ENCODE data around the gene PHAF1.

PHAF1 gene

DNA sequence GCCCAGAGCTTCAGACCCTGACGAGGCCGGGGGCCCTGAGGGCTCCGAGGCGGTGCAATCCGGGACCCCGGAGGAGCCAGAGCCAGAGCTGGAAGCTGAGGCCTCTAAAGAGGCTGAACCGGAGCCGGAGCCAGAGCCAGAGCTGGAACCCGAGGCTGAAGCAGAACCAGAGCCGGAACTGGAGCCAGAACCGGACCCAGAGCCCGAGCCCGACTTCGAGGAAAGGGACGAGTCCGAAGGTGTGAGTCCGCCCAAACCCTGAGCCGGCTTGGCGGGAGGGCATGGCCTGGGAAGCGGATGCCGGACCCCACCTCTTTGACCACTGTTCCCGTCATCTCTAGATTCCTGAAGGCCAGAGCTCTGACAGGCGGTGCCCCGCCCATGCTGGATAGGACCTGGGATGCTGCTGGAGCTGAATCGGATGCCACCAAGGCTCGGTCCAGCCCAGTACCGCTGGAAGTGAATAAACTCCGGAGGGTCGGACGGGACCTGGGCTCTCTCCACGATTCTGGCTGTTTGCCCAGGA lies 65.0 kb downstream of the PHAF1 start:
- in situ Hi-C loops (cut with MboI; ENCODE audit: low sequenced_read_pairs) = loop anchor here (25.0 kb wide), 1 partner anchor 212 kb away; the partner anchor contains the start of gene CES3

DNA sequence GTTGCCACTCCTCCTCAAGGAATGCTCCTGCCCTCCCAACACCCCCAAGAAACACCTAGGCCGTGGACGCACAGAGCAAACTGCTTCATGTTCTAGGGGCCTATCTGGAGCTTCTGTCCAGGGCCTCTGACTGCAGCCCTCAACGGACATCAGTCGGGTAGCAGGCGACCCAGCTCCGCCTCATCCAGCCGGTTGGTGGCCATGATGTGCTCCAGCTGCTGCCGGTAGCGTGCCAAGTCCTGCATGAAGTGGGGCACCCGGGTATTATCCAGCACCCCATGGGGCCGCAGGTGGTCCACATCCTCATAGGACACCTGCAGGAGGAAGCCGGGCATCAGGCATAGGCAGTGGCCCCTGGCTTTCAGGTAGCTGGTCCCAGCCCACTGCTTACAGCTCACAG lies 66.9 kb downstream of the PHAF1 start:
- in situ Hi-C loops (cut with MboI; ENCODE audit: low sequenced_read_pairs) = no loop called here

DNA sequence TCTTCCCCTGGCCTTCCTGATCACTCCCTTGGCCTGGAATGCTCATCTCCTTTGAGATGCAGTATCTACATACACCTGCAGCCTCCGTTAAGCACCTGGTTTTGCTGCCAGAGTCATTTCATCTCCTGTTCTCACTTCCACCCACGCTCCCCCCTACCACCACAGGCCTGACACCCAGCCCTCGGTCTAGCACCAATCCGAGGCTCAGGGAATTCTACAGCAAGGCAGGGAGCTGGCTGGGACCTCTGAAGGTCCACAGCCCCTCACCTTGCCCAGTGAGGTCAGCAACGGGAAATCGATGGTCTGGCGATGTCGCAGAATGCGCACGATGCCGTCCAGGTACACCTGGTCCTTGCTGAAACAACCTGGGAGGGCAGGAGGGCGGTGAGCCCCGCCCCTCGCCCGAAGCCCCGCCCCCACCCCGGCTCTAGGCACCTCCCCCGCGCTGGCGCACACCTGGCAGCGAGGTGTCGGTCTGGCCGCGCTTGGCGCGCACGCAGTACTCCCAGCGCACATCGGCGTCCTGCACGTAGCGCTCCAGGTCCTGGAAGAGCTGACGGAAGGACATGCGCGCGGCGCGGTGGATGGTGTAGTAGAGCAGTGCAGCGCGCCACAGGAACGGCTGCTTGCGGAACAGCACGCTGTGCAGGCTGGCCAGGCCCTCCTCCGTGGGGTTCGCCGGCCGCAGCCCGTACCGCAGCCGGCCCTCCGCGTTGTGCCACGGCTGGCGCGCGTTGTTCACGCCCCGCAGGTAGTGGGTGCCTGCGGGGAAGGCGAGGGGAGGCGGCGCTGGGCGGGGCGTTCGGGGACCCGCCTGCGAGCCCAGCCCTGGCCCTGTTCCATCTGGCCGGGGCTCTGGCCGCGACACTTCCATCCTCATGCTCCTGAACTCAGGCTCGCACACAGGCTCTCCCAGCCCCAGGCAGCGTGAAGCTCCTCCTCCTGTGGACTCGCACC lies 68.3 kb downstream of the PHAF1 start:
- in situ Hi-C loops (cut with MboI; ENCODE audit: low sequenced_read_pairs) = no loop called here

DNA sequence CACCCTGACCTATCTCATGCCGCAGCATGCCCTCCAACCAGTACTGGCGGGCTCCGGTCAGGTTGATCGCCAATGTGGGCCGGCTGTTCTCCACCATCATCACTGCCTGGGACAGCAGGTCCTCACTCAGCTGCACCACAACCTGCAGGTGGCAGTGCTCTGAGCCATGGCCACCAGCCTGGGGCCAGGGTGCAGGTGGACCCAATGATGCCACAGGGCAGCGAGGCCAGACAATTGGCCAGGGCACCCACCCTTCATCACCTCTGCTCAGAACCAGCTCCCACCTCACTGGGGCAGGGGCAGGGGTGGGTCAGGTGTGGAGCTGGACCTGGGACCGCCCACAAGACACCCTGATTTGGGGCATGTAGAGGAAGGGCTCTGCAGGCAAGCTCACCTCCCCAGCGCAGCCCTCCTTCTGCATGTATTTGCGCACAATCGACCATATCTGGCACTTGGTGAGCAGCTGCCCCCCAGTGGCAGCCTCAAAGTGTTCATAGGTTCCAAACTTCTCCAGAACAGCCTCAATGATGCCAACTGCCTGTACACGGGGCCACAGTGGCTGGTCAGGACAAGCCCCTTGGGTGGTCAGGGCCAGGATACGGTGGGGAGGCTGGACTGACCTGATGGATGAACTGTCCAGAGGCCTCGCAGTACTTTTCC lies 69.8 kb downstream of the PHAF1 start:
- in situ Hi-C loops (cut with MboI; ENCODE audit: low sequenced_read_pairs) = no loop called here

DNA sequence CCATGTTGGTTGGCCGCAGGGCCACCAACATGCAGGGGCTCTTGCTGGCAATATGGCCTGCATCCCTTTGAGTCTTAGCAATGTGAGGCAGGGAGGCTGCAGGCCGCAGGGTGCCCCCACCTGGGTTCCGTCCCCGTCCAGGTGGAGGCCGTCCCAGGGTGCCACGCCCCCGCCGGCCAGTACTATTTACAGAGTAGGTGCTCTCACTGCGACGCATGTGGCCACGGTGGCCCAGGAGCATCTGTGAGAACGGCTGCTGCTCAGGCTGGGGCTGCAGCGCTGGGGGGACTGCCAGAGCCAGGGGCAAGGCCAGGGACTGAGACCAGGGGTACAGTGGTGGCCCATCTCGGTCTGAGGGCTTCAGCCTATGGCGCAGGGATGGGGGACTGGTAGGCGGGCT lies 70.4 kb downstream of the PHAF1 start:
- in situ Hi-C loops (cut with MboI; ENCODE audit: low sequenced_read_pairs) = no loop called here

DNA sequence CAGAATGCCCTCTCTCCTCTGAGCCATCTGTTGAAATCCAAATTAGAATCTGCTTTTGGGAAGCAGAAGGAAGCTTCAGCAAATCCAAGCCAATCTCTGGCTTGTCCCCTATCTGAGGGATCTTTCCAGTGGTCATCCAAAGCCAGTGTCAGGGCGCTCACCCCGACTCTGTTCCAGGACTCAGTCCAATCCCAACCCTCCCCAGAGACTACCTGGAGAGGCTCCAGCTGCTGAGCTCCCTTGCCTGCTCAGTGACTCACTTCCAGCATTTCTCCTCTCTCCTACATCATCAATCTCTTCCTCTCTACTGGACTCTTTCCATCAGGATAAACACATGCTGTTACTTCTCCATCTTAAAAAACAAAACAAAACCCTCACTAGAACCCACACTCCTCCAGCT lies 71.6 kb downstream of the PHAF1 start:
- in situ Hi-C loops (cut with MboI; ENCODE audit: low sequenced_read_pairs) = no loop called here

DNA sequence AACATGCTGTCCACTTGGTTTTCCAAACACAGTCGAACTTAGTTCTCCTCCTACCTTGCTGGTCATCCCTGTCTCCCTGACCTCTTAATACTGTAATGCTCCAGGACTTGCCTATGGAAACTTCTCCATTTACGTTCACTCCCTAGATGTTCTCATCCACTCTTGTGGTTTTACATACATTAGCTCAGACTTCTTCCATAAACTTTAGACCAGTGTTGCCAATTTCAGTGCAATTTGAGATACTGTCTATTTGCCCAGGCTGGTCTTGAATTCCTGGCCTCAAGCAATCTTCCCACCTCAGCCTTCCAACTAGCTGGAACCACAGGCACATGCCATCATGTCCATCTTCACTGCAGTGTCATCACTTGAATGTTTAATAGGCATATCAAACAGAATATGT lies 72.5 kb downstream of the PHAF1 start:
- in situ Hi-C loops (cut with MboI; ENCODE audit: low sequenced_read_pairs) = no loop called here

DNA sequence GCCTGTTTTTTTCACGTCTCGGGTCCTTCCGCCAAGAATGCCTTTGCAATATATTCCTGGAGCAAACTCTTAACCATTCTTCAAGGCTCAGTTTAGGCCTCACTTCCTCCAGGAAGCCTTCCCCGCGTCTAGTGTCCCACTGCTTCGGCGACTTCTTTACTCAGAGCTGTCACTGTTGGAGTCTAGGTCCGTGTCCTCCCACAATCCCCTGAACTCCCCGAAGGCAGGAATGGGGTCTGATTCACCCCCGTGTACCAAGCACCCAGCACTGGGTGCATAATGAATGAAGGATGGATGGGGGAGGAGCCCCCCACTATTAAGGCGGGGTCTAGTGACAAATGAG lies 73.5 kb downstream of the PHAF1 start:
- in situ Hi-C loops (cut with MboI; ENCODE audit: low sequenced_read_pairs) = no loop called here

DNA sequence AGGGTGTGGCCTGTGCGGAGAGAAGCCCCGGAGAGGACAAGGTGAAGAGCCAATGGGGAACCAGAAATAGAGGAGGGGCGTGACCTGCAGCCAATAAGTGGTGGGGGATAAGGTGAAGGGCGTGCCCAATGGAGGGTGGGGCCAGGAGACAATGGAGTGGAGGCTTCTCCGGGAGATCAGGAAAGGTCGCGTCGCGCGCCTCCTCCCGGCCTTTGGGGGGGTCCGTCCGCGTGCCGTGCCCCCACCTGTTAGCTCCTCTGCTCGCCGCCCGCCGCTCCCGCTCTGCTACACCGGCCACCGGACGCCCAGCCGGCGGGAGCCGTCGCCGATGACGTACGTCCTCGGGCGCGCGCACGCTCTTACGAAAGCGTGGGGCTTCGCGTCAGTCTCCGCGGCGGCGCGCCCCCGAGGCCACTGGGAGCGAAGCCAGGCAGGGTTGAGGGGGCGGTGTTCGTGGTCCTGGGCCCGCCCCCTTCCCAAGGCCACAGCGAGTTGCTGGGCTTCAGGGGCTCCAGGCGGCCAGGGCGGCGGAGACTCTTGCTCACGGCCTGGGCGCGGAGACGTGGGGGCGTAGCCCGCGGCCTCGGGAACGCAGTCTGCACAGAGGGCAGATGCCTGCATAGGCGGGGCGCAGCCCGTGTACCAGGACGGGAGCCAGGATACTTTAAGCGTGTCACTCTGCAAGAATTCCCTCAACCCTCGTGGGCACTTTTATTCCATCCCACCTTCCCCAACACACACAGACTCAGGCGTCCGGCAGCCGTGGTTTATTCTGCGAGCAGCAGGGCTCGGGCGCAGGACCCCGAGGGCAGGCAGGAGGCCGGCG lies 74.1 kb downstream of the PHAF1 start, which contains the start of gene MATCAP1:
Gene MATCAP1, minus strand, starts transcription at position 337 of the 826 bp plus-strand sequence. CDS start 3,353 bp downstream, outside the sequence.
- in situ Hi-C loops (cut with MboI; ENCODE audit: low sequenced_read_pairs) = no loop called here

DNA sequence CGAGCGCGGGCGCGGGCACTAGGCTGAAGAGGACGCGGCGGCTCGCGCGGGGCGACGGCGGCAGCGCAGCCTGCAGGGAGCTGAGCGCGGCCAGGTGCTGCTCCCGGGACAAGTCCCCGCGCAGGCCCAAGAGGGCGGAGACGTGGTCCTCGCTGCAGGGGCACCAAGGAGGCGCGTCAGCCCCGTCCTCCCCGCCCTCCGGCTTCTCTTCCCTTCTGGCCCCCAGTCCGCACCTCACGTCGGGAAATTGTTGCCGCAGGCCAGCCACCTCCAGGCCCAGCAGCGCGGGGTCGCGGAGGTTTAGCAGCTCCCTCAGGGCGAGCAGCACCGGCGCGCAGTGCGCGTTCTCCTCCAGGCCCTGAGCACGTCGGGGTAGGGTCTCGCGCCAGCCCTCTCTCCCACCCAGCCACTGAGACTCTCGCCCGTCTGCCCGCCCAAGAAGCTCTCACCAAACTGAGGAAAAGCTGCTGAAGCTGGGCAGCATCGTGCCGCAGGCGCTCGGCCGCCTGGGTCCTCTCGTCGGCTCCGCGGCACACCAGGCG lies 74.8 kb downstream of the PHAF1 start:
- in situ Hi-C loops (cut with MboI; ENCODE audit: low sequenced_read_pairs) = no loop called here

DNA sequence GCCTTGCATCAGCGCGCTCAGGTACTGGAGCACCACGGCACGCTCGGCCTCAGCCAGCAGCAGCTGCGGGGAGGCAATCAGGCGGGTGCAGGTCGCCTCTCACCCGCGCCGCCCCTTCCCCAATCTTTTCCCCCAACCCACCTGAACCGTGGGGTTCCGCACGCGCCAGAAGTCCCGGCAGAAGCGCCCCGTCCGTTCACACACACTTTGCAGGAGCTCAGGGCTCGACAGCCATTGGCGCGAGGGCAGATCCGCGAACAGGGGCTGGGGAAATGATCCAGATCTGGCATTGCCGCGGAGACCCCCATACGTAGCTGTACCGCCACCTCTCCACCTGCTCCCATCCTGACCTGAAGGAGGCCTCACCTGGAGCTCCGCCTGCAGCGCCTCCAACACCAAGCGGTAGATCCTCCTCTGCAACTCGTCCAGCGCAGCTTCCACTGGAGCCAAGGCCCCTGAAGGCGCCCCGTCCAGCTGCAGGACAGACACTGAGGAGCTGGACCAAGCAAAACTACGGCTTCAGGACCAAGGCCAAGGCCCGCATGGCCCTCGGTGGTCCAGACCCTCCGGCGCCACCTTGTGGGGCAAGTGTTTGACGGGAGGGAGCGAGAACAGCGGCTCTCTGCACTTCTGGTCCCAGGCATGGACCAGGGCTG lies 75.4 kb downstream of the PHAF1 start:
- in situ Hi-C loops (cut with MboI; ENCODE audit: low sequenced_read_pairs) = no loop called here

DNA sequence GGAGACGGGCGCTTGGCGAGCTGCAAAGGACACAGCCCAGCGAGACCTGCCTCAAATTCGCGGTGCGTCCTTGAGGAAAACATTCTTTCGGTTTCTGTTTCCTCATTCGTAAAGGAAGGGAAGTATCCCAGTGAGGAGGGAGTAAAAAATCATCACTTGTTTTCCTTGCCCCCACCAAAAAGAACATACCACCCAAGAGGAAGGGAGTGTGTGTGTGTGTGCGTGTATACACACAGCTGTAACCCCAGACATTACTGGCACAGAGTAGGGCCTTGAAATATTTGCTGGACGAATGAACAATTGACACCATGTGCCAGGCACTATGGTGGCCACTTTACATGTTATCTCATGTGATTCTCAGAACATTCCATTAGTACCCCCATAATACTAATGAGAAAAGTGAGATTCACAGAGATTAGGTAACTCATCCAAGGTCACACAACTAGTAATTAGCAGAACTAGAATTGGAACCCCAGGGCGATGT lies 76.0 kb downstream of the PHAF1 start:
- in situ Hi-C loops (cut with MboI; ENCODE audit: low sequenced_read_pairs) = no loop called here

DNA sequence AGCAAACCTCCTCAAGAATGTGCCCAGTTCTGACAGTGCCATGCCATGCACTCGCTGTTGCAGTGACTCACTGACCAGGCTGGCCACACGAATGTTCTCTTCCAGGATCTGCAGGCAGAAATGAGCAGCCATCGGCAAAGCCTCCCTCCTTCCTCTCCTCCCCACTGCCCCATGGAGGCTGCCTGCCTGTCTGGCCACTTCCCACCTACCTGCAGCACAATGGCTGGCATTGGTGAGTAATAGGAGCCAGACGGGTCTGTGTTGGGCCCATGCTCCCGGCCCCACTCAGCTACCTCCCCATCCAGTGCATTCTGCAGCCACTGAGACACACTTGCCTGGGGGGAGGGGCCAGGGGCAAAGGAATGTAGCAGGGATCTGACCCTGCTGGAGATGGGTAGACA lies 76.8 kb downstream of the PHAF1 start:
- in situ Hi-C loops (cut with MboI; ENCODE audit: low sequenced_read_pairs) = no loop called here

DNA sequence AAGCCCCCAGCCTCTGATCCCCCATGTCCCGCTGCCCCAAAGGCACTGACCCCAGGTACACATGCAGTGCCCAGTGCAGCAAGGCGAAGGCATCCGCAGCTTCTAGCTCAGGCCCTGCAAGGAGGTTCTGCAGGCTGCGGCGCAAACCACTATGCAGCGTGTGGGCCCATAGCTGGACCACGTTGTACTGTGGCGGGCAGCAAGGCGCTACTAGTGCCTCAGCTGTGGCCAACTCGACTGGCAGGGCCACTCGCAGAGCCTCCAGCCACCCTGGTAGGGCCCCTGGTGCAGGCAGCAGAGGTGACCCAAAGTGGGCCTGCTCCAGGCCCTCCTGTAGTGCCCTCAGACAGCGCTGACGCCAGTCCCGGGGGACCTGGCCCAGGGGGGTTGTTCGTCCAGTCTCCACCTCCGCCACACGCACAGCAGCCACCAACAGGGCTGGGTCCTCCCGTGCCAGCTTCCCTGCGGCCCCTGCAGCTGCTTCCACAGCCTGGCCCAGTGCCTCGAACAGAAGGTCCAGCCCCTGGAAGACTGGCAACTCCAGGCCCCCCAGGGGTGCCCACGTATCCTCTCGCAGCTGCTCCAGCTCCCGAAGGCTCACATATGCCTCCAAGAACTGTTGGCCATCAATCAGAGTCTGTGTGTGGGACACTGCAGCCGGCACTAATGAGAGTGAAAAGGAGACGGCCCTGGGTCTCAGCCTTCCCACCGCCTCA lies 77.6 kb downstream of the PHAF1 start:
- in situ Hi-C loops (cut with MboI; ENCODE audit: low sequenced_read_pairs) = no loop called here

DNA sequence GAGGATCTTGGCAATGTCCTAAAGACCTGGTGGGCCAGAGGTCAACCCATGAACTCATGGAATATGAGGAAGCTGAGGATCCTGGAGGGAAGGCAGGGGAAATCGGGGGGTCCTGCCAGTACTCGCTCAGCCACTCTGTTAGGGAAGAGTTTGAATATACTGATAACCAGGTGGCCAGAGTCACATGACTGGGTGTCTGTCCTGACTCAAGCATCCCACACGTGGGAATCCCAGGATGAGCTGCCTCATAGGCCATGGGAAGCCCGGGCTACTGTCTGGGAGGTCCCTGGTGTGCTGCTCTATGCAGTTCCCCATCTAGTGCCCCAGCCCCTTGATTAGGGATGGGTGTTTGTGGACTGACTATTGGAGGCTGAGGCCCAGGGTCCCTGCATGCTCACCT lies 78.6 kb downstream of the PHAF1 start:
- in situ Hi-C loops (cut with MboI; ENCODE audit: low sequenced_read_pairs) = no loop called here

DNA sequence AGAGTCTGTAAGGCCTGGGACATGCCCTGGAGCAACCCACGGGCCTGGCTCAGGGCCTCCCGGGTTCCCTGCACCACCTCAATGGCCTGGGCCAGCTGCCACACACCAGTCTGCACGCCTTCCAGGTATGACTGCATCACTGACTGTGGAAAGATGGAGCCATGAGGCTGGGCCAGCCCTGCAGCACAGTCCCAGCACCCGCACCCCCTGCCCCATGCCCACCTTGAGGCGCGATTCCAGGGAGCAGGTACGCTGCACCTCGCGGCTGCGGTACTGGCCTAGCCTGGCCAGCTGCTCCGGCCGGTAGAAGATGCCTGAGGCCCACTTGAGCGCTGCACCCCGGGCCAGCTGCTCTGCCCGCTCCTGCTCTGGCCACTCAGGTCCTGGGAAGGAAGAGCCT lies 79.1 kb downstream of the PHAF1 start:
- in situ Hi-C loops (cut with MboI; ENCODE audit: low sequenced_read_pairs) = no loop called here

DNA sequence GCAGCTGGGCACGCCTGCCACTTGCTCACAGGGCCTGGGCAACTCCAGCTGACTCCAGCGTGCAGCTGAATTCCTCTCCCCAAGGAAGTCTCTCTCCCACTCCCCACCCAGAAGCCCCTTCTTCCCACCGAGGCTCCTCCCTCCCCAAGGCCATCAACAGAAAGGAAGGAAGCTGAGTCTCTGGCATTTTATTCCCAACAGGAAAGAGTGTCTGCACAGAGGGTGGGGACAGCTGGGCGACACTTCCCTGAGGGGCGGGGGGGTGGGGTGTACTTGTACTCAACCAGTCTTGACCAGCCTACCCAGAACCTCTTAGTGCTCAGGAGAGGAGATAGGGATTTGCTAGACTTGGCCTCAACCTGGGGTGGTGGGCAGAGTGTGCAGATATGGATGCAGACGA lies 80.3 kb downstream of the PHAF1 start, which contains the start of gene EXOC3L1:
Gene EXOC3L1, minus strand, starts transcription at position 96 of the 400 bp plus-strand sequence. CDS start 460 bp downstream, outside the sequence.
- in situ Hi-C loops (cut with MboI; ENCODE audit: low sequenced_read_pairs) = no loop called here

DNA sequence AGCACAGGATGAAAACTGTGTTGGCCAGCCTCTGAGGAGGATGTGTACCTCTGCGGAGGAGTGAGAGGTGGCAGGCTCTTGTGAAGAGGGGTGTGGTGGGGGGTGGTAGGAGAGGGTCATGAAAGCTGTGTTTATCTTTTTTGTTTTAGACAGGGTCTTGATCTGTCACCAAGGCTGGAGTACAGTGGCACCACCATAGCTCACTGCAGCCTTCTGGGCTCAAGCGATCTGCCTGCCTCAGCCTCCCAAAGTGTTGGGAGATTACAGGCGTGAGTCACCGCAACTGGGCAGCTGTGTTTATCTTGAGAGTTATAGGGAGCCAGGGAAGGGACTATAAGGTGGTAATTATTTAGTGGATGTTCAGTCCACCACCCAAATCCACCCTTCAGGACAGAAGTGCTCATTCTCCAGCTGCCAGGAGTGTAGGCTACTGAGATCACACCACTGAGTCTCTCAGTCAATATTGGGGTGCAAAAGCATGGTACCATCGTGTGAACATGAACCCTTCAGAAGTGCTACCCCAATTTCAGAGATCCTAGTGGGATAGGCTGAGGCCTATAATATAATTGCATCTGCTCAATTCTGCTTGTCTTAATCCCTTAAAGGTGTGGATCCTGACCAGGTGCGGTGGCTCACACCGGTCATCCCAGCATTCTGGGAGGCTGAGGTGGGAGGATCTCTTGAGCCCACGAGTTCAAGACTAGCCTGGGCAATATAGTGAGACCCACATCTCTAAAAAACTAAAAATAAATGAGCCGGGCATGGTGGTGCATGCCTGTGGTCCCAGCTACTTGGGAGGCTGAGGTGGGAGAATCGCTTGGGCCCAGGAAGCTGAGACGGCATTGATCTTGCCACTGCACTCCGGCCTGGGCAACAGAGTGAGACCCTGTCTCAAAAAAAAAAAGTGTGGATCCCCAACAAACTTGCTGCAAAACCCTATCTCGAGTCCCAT lies 81.0 kb downstream of the PHAF1 start:
- in situ Hi-C loops (cut with MboI; ENCODE audit: low sequenced_read_pairs) = no loop called here
